Embryonic facial prominence (tissue), 1 donor: ENCODE measurements around the gene ZNF74.

Experiments
- DNase-seq: peaks from one replicate; pipeline ENCODE4 v3.0.0-alpha.2; 2016; ENCODE audit errors: extremely low spot score

ZNF74 gene

DNA sequence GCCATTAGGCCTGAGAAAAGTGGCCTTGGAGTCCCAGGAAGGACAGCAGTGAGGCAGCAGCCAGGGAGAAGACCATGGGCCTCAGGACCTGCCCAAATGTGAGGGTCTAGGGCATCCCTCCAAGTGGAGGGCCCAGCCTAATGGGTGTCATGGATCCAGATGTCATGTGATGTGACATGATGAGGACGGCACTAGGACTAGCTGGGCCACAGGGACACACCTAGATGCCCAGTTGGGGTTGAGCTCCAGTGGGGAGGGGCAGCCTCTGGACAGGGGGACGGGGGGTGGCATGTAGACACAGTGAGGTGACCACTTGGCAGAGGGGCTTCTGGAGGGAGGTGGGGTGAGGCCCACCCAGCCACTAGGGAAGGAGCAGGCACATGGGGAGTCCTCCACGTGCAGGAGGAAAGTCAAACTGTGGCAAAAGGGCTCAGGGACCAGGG is 38.3 kb downstream of the ZNF74 start:
- no peak for DNase-seq

DNA sequence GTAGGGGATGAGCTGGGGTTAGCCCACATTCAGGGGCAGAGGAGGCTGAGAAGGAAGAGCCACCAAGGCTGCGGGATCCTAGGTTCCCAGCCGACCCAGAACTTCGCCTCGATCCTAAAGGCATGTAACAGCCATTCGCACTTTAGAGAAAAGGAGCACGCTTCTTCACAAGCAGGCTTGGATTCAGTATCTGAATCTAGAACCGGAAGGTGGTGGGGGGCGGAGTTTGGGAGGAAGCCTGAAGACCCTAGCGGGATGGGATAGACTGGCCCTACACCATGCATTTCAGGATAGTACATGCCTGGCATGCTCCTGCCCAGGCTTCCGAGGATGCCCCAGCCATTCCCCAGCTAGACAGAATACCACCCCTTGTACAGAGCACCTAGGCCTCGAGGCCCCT is 39.2 kb downstream of the ZNF74 start:
- no peak for DNase-seq

DNA sequence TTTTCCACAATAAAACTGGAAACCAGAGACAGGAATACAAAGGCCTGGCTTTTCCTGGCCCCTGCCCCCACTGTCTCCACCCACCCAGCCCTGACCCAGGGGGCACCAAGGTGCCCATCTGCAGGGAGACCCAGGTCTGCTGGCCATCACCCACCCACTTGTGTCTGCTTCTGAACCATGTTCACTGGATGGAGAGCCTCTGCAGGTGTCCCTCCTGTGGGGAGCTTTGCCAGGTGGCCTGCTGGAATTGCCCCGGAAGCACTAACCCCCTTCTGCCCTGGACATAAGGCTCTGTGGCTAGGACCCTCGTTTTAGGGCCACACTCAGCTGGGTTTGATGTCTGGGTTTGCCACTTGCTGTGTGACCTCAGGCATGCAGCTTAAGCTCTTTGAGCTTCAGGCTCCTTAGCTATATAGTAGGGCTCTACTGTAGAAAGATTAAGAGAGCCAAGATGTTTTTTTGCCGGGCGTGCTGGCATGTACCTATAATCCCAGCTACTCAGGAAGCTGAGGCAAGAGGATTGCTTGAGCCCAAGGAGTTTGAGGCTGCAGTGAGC is 39.8 kb downstream of the ZNF74 start:
- no peak for DNase-seq

DNA sequence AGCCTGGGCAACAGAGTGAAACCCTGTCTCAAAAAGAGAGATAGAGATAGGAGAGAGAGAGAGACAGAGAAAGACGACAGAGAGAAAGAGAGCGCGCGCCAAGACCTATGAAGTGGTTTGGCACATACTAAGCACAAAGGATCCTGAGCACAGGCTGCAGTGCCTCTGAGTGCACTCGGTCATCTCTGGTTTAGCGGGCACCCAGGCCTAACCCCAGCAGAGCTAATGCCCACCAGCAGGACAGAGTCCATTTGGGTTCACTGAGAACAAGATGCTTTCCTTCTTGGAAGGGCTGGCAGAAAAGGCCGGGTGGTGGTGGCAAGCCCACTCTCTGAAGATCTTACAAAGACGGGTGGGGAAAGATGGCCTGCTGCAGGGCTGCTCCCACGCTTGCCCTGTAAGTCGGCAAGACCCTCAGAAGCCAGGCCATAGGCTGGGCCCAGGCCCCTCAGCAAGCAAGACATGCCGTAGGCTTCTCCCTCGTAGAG is 40.4 kb downstream of the ZNF74 start:
- DNase-seq, result no peak

DNA sequence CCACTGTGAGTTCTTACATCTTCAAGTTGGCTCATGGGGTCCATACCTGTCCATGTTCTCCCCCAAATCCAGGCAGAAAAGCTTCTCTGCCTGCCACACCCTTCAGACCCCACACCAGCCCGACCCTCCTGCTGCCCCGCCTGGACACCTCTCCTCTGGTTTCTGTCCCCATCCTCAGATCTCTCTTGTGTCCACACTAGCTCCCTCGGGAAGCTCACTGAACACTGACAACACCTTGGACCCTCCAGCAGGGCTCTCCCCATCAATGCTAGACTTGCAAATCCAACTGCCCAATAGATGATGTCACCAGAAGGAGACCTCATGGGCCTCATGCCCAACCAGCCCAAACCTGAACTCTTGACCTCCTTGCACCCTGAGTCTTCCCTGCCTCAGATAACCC is 40.8 kb downstream of the ZNF74 start:
- no peak for DNase-seq

DNA sequence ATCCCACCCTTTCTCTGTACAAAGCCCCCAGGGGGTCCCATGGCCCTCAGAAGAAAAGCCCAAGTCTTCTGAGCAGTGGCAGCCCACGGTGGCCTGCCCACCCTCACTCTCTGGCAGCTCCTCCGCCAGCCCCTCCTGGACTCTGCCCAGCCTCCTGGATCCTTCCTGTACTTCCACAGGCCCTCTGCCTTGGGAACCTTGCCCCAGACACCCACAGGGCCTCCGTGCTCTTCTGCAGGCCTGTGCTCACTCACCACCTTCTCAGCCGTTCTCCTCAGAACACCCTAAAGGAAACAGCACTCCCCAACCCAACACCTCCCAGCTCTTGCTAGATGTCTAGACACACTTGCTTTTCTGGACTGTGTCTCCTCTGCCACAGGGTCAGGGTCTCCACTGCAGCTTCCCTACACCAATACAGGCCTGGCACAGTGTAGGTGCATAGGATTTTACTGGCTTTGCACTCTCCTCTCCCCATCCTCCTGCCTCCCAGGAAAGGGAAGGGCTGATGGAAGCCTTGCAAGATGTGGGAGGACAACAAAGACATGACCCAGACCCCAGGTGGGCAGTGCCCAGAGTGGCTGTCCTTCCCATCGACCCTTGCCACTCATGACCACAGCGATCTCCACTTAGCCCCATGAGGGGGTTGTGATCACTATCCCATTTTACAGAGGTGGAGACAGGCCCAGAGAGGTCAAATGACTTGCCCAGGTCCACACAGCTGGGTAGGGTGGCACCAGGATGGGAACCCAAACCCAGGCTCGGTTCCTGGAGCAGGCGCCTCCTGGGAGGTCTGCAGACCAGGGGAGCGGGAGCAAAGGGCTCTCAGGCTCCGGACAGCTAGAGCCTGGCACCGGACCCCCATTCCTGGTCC is 41.7 kb downstream of the ZNF74 start:
- no peak for DNase-seq

DNA sequence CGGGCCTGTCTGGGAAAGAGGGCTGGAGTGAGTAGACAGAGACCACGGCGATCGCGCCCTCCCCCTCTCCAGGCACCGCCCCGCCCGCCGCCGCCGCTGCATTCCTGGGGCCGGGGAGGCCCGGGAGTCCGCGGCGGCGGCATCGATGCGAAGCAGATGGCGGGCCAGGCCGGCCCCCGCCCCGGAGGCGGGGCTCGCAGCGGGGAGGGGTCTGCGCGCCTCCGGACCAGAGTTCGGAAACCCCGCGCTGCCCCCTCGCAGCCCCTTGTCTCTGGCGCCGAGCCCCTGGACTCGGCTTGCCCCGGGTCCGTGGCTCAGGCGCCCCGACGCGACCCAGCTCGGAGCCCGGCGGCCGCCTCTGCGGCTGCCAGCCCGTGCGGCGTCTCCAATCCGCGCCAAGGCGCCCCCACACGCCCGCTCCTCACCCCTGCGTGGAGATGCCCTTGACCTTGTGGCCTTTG is 42.4 kb downstream of the ZNF74 start:
- DNase-seq, result peak; percentile 35

DNA sequence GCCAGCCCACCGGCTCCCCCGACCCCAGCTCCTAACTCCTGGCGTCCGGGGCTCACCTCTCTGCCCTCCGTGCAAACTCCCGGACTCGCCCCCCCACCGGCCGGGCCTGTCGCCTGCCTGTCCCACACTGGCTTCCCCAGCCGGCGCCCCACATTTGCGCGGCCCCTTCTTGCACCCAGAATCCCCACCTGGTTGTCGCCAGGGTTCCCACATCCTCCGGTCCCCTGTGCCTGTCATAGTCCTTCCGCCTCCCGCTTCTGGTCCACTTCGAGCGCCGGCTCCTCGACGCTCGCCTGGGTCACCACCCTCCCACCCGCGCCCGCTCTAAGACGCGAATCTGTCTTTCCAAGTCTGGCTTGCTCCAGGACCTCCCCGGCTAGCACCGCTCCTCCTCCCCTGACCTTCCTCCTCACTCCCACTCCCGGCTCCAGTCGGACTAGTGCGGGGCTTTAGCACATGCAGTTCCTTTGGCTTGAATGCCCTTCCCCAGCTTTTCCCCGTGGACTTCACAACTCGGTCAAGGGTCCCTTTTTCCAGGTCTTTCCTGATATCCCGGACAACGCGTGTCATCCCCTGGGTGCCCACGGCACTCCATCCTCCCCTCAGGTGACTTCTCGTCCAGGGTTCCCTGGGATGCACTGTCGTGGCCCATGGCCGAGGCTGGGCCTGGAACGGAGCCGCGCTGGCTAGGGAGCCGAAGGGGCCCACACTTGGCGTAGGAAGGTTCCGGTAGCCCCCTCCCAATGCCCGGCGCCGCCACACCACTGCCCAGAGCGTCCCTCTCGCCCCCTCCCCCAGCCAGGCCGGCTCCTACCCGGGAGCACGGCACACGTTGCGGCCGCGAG is 43.0 kb downstream of the ZNF74 start:
- no peak for DNase-seq

DNA sequence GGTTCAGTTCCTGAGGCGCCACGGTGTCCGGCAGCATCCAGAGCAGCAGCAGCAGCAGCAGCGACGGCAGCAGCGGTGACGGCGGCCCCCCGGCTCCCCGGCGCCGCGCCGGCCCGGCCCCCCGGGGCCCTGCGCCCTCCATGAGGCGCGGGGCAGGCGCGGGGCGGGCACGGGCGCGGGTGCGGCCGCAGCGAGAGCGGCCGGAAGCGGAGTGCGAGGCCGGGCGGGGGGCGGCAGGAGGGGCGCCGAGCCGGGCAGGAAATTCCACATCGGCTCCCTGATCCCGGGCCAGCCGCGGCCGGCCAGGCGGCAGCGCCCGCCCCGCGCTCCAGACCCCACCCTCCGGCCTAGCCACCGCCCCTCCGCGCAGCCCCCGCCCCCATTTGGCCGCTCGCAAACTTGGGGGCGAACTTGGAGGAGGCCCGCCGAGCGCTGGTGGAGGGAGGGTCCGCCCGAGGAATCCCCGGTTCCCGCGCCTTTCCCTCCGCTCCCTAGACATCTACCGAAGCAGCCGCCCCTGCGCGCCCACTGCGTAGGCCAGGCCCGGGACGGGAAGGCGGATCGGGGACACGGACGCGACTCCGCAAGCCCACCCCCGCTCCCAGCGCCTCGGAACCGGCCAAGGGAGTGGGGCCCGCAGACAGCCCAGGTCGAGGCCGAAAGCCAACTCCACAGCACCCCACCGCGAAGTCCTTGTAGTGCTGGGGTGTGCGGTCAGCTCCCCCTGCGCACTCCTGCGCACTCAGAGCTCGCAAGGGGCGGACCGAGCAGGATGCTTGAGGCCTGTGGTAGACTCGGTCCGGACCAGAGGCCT is 43.9 kb downstream of the ZNF74 start, which contains the start of gene SCARF2:
SCARF2 (minus strand) TSS at position 213 of the 814 bp plus-strand sequence; CDS start at position 142, 71 bp downstream.
- peak; percentile 46 for DNase-seq

DNA sequence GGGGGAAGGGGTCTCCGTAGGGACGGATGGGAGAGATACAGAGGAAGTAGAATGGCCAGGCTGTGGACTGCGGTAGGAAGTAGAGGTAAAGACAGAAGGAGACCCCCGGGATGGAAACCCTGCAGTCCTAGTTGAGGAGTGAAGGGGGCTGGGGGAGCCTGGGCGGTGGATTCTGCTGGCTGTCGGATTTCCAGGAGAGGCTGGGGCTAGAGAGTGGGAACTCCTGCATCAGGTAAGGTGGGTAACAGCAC is 44.4 kb downstream of the ZNF74 start:
- no peak for DNase-seq

DNA sequence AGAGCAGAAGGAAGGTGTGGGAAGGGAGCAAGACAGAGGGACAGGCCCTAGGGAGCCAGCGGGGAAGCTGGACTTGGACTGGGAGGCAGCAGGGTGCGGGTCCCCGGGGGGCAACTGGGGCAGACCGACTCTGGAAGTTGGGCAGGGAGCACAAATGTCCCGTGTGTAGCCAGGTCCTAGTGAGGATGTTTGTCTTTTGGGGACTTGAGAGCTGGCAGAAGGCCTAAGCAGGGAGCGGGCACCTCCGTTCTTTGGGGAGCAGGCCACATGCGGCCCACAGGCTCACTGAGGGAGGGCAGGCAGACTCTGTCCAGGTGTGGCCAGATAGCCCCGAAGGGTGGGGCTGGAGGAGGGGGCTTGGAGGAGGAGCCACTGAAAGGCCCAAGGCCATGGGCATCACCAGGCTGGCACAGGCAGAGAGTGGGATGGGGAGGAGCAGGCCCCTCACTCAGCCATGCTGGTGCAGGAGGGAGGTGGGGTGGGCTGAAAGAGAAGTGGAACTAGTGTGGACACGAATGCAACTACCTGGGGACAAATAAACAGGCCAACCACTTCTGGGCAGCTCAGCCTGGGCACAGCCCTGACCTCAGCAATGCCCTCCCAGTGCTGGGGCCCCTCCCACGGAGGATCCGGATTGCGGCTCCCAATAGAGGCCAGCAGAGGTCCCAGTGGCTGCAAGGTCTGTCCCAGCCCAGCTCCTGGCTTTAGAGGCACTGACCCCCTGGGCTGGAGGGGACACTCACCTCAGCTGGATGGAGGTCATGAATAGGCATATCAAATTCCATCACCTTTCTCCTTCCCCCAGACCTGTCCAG is 44.9 kb downstream of the ZNF74 start:
- DNase-seq, result no peak

DNA sequence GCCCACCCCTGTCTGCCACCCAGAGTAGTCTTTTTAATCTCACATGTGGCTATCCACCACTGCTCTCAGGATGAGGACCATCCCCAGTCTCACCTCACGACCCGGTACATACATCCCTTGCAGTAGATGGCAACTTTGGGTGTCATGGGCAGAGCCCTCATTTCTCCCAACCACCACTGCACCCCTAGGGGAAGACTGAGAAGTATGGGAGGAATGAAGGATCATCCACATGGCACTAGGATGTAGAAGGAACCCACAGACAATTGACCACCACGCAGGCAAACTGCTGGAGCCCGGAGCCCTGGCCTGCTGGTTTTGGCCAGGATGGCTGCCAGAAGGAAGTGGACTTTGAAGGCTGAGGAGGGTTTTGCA is 45.6 kb downstream of the ZNF74 start:
- DNase-seq, result no peak

DNA sequence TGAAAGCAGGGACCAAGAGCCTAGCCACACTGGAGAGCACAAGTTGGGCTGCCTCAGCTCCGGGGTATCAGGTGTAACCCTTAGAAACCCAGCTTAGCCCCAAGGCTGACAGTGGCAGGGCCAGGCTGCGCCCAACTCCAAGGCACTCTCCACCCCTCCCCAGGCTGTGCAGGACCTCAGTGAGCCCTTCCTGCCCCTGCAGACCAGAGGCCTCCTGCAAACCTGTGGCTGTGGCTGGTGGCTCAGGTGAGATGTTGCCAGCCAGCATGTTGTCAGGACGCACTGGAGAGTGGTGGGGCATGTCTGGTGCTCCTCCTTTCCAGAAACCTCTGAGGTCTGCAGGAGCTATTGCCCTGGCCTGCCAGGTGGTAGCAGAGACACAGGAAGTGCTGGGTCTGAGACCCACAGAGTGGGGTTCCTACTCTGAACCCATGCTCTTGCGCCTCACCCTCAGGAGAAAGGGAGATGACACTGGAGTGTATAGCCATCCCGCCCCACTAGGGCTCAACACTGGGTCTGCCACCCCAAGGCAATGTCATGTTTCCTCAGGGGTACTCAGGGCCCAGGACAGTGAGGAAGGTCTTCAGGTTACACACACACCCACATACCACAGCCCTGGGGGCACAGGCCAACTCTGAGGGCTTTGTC is 46.1 kb downstream of the ZNF74 start:
- no peak for DNase-seq

DNA sequence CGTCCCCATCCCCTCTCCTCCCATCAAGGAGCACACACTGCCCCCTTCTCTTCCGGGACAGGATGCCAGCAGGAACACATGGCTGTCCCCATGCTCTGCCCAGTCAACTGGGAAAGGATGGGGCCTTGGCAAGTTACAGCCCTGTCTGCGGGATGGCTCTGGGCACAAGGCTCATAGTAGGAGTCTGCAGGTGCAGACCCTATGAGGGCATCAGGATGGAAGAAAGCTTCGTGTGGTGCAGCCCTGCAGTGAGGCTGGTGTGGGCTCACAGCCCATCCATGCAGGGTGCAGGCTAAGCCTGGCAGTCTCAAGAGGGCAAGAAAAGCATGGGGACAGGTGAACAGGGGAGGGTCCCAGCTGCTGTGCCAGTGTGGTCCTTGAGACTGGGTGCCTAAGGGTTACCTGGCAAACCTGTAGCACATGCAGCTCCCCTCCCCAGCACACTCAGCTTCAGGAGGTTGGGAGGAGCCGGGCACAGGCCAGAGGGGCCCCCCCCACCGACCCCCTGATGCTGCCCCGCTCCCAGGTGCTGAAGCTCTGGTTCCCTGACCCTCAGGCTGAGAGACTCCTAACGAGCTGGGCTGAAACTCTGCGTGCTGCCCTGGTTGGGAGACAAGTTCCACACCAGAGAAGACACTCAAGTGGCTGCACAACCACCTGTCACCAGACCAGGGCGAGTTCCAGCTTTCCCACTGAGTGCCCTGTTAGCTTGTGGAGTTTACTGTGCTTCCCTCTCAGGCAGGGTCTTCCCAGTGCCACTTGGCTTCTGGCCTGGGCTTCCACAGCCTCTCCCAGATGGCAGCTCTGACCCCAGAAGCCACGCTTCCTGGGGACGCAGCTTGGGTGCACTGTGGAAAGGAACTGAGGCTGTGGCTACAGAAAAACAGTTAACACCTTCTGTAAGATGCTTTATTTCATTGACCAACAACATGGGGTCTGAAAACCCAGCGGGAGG is 47.0 kb downstream of the ZNF74 start:
- no peak for DNase-seq

DNA sequence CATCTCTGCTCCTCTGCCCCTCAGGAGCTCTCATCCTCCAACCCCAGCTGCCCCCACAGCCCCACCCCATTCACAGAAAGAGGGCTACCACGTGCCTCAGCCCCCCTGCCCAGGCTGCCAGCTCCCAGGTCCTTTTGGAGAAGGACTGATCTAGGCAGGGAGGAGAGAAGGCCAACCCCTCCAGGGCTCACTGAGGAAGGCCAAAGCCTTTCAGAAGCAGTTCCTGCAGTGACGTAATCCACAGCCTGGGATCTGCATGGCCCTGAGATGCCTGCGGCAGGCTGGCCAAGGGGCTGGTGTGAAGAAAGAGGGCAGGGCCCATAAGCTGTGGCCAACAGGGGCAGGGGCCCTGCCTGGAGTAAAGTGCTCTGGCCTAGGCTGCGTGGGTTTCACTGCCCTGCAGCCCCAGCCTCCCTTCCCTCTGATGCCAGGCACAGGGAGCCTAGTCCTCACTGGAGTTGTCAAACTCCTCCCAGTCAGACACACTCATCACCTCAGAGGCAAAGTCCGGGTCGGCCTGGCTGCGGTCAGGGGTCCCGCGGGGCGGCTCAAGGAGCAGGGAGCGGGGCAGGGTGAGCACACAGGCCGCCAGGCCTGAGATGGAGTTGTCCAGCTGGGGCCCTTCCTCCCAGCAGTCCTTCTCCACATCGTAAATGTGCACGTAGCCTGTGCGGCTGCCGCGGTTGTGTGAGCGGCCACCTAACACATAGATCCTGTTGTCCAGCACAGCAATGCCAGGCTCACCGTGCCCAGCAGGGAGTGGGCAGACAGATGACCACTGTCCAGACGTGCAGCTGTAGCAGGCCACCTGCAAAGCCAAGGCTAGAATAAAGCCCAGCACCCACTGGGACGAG is 47.9 kb downstream of the ZNF74 start:
- no peak for DNase-seq

DNA sequence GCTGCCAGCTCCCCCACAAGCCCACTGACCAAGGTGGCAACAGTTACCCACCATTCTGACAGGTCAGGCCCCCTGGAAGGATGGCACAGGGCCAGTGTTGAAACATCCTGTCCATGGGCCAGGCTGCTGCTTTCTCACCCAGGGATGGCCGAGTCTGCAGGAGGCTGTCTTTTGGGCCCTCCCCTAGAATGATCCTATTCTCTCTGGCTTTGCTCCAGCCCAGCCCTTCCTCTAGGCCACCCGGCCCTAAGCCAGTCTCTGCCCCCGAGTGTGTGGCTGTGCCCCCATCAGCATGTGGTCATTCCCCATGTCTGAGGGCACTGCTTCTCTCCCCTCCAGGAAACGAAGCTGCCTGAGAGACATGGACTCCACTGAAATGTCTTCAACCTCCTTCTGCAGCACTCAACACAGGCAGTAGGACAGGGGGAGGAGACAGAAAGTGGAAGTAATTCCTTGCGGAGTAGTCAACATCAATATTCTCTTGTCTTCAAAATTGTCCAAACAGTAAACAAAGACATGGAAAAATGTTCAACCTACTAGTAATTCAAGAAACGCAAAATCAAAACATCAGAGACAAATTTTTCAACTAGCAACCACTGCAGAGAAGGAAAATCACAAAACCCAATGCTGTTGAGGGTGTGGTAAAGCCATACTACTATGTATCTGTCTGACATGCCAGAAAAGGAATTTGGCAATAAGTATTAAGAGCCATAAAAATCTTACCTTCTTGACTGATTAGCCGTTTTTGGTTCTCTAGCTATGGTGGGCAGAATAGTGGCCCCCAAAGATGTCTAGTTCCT is 48.7 kb downstream of the ZNF74 start:
- no peak for DNase-seq

DNA sequence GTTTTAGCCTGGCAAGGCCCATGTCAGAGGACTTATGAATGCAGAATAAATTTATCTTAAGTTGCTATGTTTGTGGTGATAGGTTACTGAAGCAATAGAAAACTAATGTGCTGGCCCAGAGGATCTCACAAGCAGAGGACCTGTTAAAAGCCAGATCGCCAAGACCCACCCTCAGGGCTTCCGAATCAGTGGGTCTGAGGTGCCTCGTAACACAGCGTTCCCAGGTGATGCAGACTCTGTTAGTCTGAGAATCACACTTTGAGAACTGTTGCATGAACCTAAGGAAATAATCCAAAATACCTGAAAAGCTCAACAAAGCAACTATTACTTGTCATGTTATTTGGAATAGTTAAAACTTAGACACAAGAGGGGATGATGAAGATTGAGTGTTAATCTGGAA is 50.4 kb downstream of the ZNF74 start:
- no peak for DNase-seq
